ENCODE measurements around the gene YPEL1.

DNA sequence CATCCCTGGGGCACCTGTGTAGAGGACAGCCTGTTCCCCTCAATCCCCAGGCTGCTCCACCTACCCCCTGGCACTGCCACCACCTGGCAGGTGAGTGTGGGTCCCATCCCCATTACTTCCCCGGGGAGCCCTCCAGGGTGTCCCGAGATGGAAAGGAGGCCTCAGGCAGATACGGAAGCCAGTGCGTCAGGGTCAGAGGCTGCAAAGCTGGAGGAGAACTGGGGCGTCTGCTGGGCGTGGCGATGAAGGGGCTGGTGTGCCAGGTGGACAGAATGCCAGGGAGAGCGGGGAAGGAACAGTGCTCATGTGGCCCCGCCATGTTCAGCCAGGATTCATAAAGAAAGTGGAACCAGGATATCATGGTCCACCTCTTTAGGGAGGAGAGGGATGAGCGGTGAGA, 7.8 kb downstream of the YPEL1 start:
- TF ChIP-seq, protein P1, sequence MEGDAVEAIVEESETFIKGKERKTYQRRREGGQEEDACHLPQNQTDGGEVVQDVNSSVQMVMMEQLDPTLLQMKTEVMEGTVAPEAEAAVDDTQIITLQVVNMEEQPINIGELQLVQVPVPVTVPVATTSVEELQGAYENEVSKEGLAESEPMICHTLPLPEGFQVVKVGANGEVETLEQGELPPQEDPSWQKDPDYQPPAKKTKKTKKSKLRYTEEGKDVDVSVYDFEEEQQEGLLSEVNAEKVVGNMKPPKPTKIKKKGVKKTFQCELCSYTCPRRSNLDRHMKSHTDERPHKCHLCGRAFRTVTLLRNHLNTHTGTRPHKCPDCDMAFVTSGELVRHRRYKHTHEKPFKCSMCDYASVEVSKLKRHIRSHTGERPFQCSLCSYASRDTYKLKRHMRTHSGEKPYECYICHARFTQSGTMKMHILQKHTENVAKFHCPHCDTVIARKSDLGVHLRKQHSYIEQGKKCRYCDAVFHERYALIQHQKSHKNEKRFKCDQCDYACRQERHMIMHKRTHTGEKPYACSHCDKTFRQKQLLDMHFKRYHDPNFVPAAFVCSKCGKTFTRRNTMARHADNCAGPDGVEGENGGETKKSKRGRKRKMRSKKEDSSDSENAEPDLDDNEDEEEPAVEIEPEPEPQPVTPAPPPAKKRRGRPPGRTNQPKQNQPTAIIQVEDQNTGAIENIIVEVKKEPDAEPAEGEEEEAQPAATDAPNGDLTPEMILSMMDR (conservative IDR thresholded peaks at IDR 0.05 in 1 of 2, IDR thresholded peaks at IDR 0.05 in 1 of 2; ENCODE audit: extremely low read depth in 1 of 2, insufficient read depth in 1 of 2, low read depth in 1 of 2, low read length in 2 of 2) = no peak
- no peak for TF ChIP-seq EZH2 (IDR thresholded peaks at IDR 0.05; ENCODE audit: borderline replicate concordance, low read length)
